Urothelium cell line (cell line): ENCODE data around the gene KRT73.

Source experiments
- DNase-seq: peaks from one replicate; pipeline ENCODE4 v3.0.0; 2011; ENCODE audit warnings: low spot score, mixed read lengths
- FAIRE-seq: peaks from 2 replicates; lab custom pipeline; 2011; peaks lifted over from hg19 to GRCh38; lab: Jason Lieb, UNC

The KRT73 gene

GRCh38 chr12:52627395-52628110 lies 9.2 kb upstream of the KRT73 start:
- DNase-seq, result no peak
- no peak for FAIRE-seq

- DNase-seq (no peak), FAIRE-seq (no peak)
Observed at GRCh38 chr12:52622349-52622748, 4.0 kb upstream of the KRT73 start.

- no peak for FAIRE-seq
Observed at GRCh38 chr12:52618866-52619265, 507 bp upstream of the KRT73 start.

GRCh38 chr12:52617403-52617785 lies 965 bp downstream of the KRT73 start:
- no peak for DNase-seq
- FAIRE-seq, result no peak

More at GRCh38 chr12:52618866-52619265, 507 bp upstream of the KRT73 start:
- DNase-seq, result no peak

GRCh38 chr12:52616680-52617402 lies 1.5 kb downstream of the KRT73 start:
- FAIRE-seq, result no peak

GRCh38 chr12:52615912-52616311 lies 2.4 kb downstream of the KRT73 start:
- FAIRE-seq (no peak), DNase-seq (no peak)

More at GRCh38 chr12:52616680-52617402, 1.5 kb downstream of the KRT73 start:
- DNase-seq, result no peak

GRCh38 chr12:52615208-52615868 lies 3.0 kb downstream of the KRT73 start:
- FAIRE-seq (no peak), DNase-seq (no peak)

- DNase-seq, result no peak
- no peak for FAIRE-seq
Observed at GRCh38 chr12:52614381-52615207, 3.8 kb downstream of the KRT73 start.

GRCh38 chr12:52613384-52614030 lies 4.9 kb downstream of the KRT73 start:
- DNase-seq (no peak), FAIRE-seq (no peak)

- FAIRE-seq (no peak), DNase-seq (no peak)
Observed at GRCh38 chr12:52612431-52613383, 5.7 kb downstream of the KRT73 start.

- DNase-seq (no peak), FAIRE-seq (no peak)
Observed at GRCh38 chr12:52611080-52611468, 7.3 kb downstream of the KRT73 start.

- DNase-seq, result no peak
- FAIRE-seq, result no peak
Observed at GRCh38 chr12:52608826-52609630, 9.3 kb downstream of the KRT73 start.

- no peak for FAIRE-seq
- no peak for DNase-seq
Observed at GRCh38 chr12:52608161-52608560, 10.2 kb downstream of the KRT73 start.

GRCh38 chr12:52607314-52607713 lies 11.0 kb downstream of the KRT73 start:
- FAIRE-seq (no peak), DNase-seq (no peak)

GRCh38 chr12:52606581-52607218 lies 11.7 kb downstream of the KRT73 start:
- DNase-seq (no peak), FAIRE-seq (no peak)

- no peak for DNase-seq
- no peak for FAIRE-seq
Observed at GRCh38 chr12:52606096-52606495, 12.3 kb downstream of the KRT73 start.

- FAIRE-seq, result no peak
- no peak for DNase-seq
Observed at GRCh38 chr12:52605542-52605941, 12.8 kb downstream of the KRT73 start.

GRCh38 chr12:52604859-52605258 lies 13.5 kb downstream of the KRT73 start:
- FAIRE-seq, result no peak
- DNase-seq, result no peak
